Loucy (cell line): ENCODE measurements around the gene RNF149.

Experiments
- H2AFZ ChIP-seq: fragments of 200-600 bp; sonication (generic); 2 replicates; pipeline ENCODE4 v1.6.0; 2016; ENCODE audit warnings: antibody characterized with exemption, mild to moderate bottlenecking, low read length, moderate library complexity
- H3F3A ChIP-seq: fragments of 200-600 bp; 2 replicates; pipeline ENCODE4 v1.6.0; 2016; ENCODE audit warnings: antibody characterized with exemption, low read depth, mild to moderate bottlenecking
- H3K27me3 ChIP-seq: fragments of 200-600 bp; sonication (generic); 2 replicates; pipeline ENCODE4 v1.6.1; 2014; ENCODE audit warnings: low read length, mild to moderate bottlenecking; ENCODE audit not compliant: insufficient read depth, poor library complexity, severe bottlenecking
- H3K36me3 ChIP-seq: fragments of 200-600 bp; sonication (generic); 2 replicates; pipeline ENCODE4 v1.6.1; 2016; ENCODE audit warnings: low read length; ENCODE audit not compliant: insufficient read depth
- H3K4me1 ChIP-seq: fragments of 200-600 bp; sonication (generic); 2 replicates; pipeline ENCODE4 v1.5.1; 2014; ENCODE audit warnings: low read length, mild to moderate bottlenecking; ENCODE audit not compliant: insufficient read depth, poor library complexity, severe bottlenecking
- H3K4me2 ChIP-seq: fragments of 200-600 bp; sonication (generic); 2 replicates; pipeline ENCODE4 v1.6.0; 2014; ENCODE audit warnings: antibody characterized with exemption, low read length, low read depth, mild to moderate bottlenecking; ENCODE audit not compliant: poor library complexity, severe bottlenecking
- H3K4me3 ChIP-seq: fragments of 200-600 bp; sonication (generic); 2 replicates; pipeline ENCODE4 v1.5.1; 2014; ENCODE audit warnings: low read length, mild to moderate bottlenecking, mixed read lengths; ENCODE audit not compliant: poor library complexity, severe bottlenecking
- H3K79me2 ChIP-seq: fragments of 200-600 bp; sonication (generic); 2 replicates; pipeline ENCODE4 v1.6.1; 2014; ENCODE audit warnings: low read length; ENCODE audit not compliant: insufficient read depth
- H3K9ac ChIP-seq: fragments of 200-600 bp; sonication (generic); 2 replicates; pipeline ENCODE4 v1.6.0; 2014; ENCODE audit warnings: mild to moderate bottlenecking, low read depth, low read length, moderate library complexity; ENCODE audit not compliant: poor library complexity, severe bottlenecking
- H3K9me2 ChIP-seq: fragments of 200-600 bp; sonication (generic); replicated peaks from 2 replicates; pipeline ENCODE4 v1.6.1; 2016; ENCODE audit warnings: low read depth, low read length, mixed read lengths
- H3K9me3 ChIP-seq: fragments of 200-600 bp; sonication (generic); 2 replicates; pipeline ENCODE4 v1.6.1; 2014; ENCODE audit warnings: mild to moderate bottlenecking, antibody characterized with exemption, low read length, low read depth; ENCODE audit not compliant: insufficient read depth
- H4K20me1 ChIP-seq: fragments of 200-600 bp; sonication (generic); 2 replicates; pipeline ENCODE4 v1.6.0; 2014; ENCODE audit warnings: antibody characterized with exemption, low read length, mild to moderate bottlenecking; ENCODE audit not compliant: insufficient read depth, poor library complexity, severe bottlenecking
- CTCF ChIP-seq: fragments of 200-600 bp; sonication (generic); conservative IDR thresholded peaks from 2 replicates; pipeline ENCODE4 v1.5.1; 2014; ENCODE audit warnings: mild to moderate bottlenecking, antibody characterized with exemption, low read length
- EZH2phosphoT487 ChIP-seq: fragments of 200-600 bp; IDR thresholded peaks from 2 replicates; pipeline ENCODE4 v1.6.1; 2018; ENCODE audit warnings: antibody characterized with exemption, mild to moderate bottlenecking, moderate library complexity, borderline replicate concordance

The RNF149 gene

GRCh38 chr2:101231937-101232730, 76.4 kb downstream of the RNF149 start:
- H3K79me2 ChIP-seq = no peaks in the 10 kb centered on the region
- peak overlapping the region; percentile 10 for H3K4me2 ChIP-seq
- H2AFZ ChIP-seq = 0 out of 2 replicates have a peak overlapping the region, but pooled peaks have one; percentile 15
- no peak for TF ChIP-seq EZH2phosphoT487
- no peak for TF ChIP-seq CTCF
- H3K9me2 ChIP-seq = no peaks in the 10 kb centered on the region
- H3K4me1 ChIP-seq = no peaks in the 10 kb centered on the region
- H3K4me3 ChIP-seq = peak overlapping the region; percentile 14
- peaks cover 6% of the 10 kb centered on the region; the same call in 1 of the 2 replicates for H3K9me3 ChIP-seq
- no peaks in the 10 kb centered on the region for H3F3A ChIP-seq
- H4K20me1 ChIP-seq = no peaks in the 10 kb centered on the region
- H3K36me3 ChIP-seq = no peaks in the 10 kb centered on the region
- no peaks in the 10 kb centered on the region for H3K27me3 ChIP-seq
- no peak overlapping the region for H3K9ac ChIP-seq

- no peak overlapping the region for H3K9ac ChIP-seq
- no peaks in the 10 kb centered on the region for H3K79me2 ChIP-seq
- H3K4me2 ChIP-seq = no peak overlapping the region
- H3K9me2 ChIP-seq = no peaks in the 10 kb centered on the region
- no peaks in the 10 kb centered on the region for H3F3A ChIP-seq
- no peaks in the 10 kb centered on the region for H4K20me1 ChIP-seq
- TF ChIP-seq EZH2phosphoT487 (no peak), CTCF (no peak)
- H3K36me3 ChIP-seq = no peaks in the 10 kb centered on the region
- peaks cover 8% of the 10 kb centered on the region; the same call in 1 of the 2 replicates for H3K9me3 ChIP-seq
- H2AFZ ChIP-seq = no peak overlapping the region
- no peaks in the 10 kb centered on the region for H3K4me1 ChIP-seq
- H3K27me3 ChIP-seq = no peaks in the 10 kb centered on the region
- H3K4me3 ChIP-seq = no peak overlapping the region
Measured at GRCh38 chr2:101231240-101231639, 77.3 kb downstream of the RNF149 start.

GRCh38 chr2:101230541-101231001, 77.9 kb downstream of the RNF149 start:
- no peak overlapping the region for H3K9ac ChIP-seq
- H2AFZ ChIP-seq = no peak overlapping the region
- H3K4me2 ChIP-seq = no peak overlapping the region
- no peaks in the 10 kb centered on the region for H3K27me3 ChIP-seq
- H3K36me3 ChIP-seq = no peaks in the 10 kb centered on the region
- H3F3A ChIP-seq = no peaks in the 10 kb centered on the region
- peaks cover 11% of the 10 kb centered on the region; the same call in 1 of the 2 replicates for H3K9me3 ChIP-seq
- H3K79me2 ChIP-seq = no peaks in the 10 kb centered on the region
- TF ChIP-seq EZH2phosphoT487 (no peak), CTCF (no peak)
- H3K4me1 ChIP-seq = no peaks in the 10 kb centered on the region
- no peak overlapping the region for H3K4me3 ChIP-seq
- no peaks in the 10 kb centered on the region for H3K9me2 ChIP-seq
- no peaks in the 10 kb centered on the region for H4K20me1 ChIP-seq
